Measurements from ENCODE around the gene RAD23A. TPM values are rescaled to one million over a fixed set of nuclear protein-coding genes. Genes with fewer than 3 reads are reported as not detected.

RAD23A gene
- total and polyA plus RNA-seq, 2 of the 4 experiments (the other 2 are of a cell fraction), result 54.3 to 67.8 TPM

DNA sequence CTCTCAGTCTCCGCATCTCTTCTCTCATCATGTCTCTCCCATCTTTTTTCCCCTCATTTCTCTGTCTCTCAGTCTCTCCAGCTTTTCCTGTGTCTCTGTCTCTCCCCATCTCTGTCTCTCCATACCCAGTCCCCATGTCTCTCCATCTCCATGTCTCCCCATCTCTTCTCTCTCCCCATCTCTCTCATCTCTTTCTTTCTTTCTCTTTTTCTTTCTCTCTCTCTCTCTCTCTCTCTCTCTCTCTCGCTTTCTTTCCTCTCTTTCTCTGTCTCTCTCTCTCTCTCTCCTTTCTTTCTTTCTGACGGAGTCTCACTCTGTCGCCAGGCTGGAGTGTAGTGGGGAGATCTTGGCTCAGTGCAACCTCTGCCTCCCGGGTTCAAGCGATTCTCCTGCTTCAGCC lies 37.0 kb downstream of the RAD23A start:
- Histone ChIP-seq H3K56ac (ENCODE audit: extremely low read depth, insufficient read depth, low read length) (no peak overlapping the region), H2BK5ac (ENCODE audit: low read depth, low read length, poor library complexity, severe bottlenecking) (no peak overlapping the region), H3K18ac (ENCODE audit: low read depth, low read length) (no peak overlapping the region), H3K27ac (ENCODE audit: insufficient read depth, low read length) (no peak overlapping the region), H2AK5ac (ENCODE audit: low read depth, low read length) (no peak overlapping the region; the same call in 1 of the 2 replicates), H2BK20ac (ENCODE audit: low read depth, low read length) (no peak overlapping the region), H2AK9ac (replicated peaks; ENCODE audit: low read depth, low read length, poor library complexity) (no peak overlapping the region), H3K9me3 (ENCODE audit: control insufficient read depth, insufficient read depth, low read length) (no peaks in the 10 kb centered on the region), H4K91ac (ENCODE audit: insufficient read depth, low read depth, low read length) (no peak overlapping the region), H4K20me1 (ENCODE audit: insufficient read depth, low read length) (no peaks in the 10 kb centered on the region), H3K9ac (ENCODE audit: low read depth, low read length) (no peak overlapping the region), H3K4ac (ENCODE audit: low read depth, low read length) (no peak overlapping the region), H3K9me1 (ENCODE audit: insufficient read depth, low read length) (0 out of 2 replicates have a peak, but pooled peaks cover 2% of the 10 kb centered on the region), H3K14ac (replicated peaks; ENCODE audit: low read depth, low read length) (no peak overlapping the region), H4K8ac (ENCODE audit: low read depth in 2 of 2, low read length in 2 of 2) (no peak overlapping the region), H2AFZ (replicated peaks; ENCODE audit: low read length, poor library complexity) (no peak overlapping the region), H2BK15ac (ENCODE audit: low read depth, low read length) (no peak overlapping the region), H3K27me3 (ENCODE audit: control insufficient read depth, insufficient read depth, low read length) (no peaks in the 10 kb centered on the region), H3K4me2 (ENCODE audit: low read depth, low read length) (no peak overlapping the region), H2BK120ac (ENCODE audit: low read depth, low read length) (no peak overlapping the region), H3K36me3 (ENCODE audit: control insufficient read depth, insufficient read depth, low read length) (no peaks in the 10 kb centered on the region), H3K4me3 (ENCODE audit: insufficient read depth, low read depth, low read length) (no peak overlapping the region), H3K4me1 (ENCODE audit: control insufficient read depth, insufficient read depth, low read length) (peaks cover 3% of the 10 kb centered on the region; the same call in 1 of the 2 replicates), H3K79me1 (ENCODE audit: low read depth in 1 of 2, low read length in 2 of 2) (no peaks in the 10 kb centered on the region; a peak in 1 of 4 replicates), H4K5ac (ENCODE audit: low read depth, low read length) (no peak overlapping the region), H3K23ac (ENCODE audit: low read depth, low read length) (no peak overlapping the region)
- ChIA-PET POLR2A (ENCODE audit: unreplicated experiment) (interaction anchor here (0.7 kb wide), 1 partner anchor 182 kb away, joined by 3 read pairs; no protein-coding TSS in a partner anchor), CTCF (interaction anchor here (4.3 kb wide), 1 partner anchor 79 kb away, joined by 25 read pairs; no protein-coding TSS in a partner anchor)
- dilution Hi-C loops (cut with HindIII; ENCODE audit: low sequenced_read_pairs, unreplicated experiment), result no loop called here
- intact Hi-C loops (cut with micrococcal nuclease), result loop anchor here (1.0 kb wide), 2 partner anchors 79 to 111 kb away; no protein-coding TSS in a partner anchor
- in situ Hi-C loops (cut with MboI; ENCODE audit: low sequenced_read_pairs), result loop anchor here (5.0 to 25.0 kb wide), 2 partner anchors 110 to 755 kb away; a partner anchor contains a TSS
- ATAC-seq (ENCODE audit: low read depth), result no peak
- no peak for TF ChIP-seq RCOR1 (IDR thresholded peaks at IDR 0.05; ENCODE audit: insufficient replicate concordance, low read length)
- TF ChIP-seq, protein P1, sequence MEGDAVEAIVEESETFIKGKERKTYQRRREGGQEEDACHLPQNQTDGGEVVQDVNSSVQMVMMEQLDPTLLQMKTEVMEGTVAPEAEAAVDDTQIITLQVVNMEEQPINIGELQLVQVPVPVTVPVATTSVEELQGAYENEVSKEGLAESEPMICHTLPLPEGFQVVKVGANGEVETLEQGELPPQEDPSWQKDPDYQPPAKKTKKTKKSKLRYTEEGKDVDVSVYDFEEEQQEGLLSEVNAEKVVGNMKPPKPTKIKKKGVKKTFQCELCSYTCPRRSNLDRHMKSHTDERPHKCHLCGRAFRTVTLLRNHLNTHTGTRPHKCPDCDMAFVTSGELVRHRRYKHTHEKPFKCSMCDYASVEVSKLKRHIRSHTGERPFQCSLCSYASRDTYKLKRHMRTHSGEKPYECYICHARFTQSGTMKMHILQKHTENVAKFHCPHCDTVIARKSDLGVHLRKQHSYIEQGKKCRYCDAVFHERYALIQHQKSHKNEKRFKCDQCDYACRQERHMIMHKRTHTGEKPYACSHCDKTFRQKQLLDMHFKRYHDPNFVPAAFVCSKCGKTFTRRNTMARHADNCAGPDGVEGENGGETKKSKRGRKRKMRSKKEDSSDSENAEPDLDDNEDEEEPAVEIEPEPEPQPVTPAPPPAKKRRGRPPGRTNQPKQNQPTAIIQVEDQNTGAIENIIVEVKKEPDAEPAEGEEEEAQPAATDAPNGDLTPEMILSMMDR (conservative IDR thresholded peaks at IDR 0.05; ENCODE audit: low read depth, low read length), result no peak
- TF ChIP-seq NFE2L2 (IDR thresholded peaks at IDR 0.05; ENCODE audit: low read depth, low read length), result no peak
- TF ChIP-seq RFX5 (IDR thresholded peaks at IDR 0.05; ENCODE audit: low read depth, low read length), result no peak
- TF ChIP-seq MAZ (IDR thresholded peaks at IDR 0.05; ENCODE audit: borderline replicate concordance, low read depth, low read length), result no peak
- no peak for TF ChIP-seq CHD1 (IDR thresholded peaks at IDR 0.05; ENCODE audit: low read depth, low read length)
- no peak for TF ChIP-seq SMC3 (IDR thresholded peaks at IDR 0.05; ENCODE audit: low read depth, low read length)
- no peak for TF ChIP-seq MAFK (IDR thresholded peaks at IDR 0.05; ENCODE audit: low read depth, low read length)
- no peak for TF ChIP-seq RAD21 (IDR thresholded peaks at IDR 0.05; ENCODE audit: low read length)
- TF ChIP-seq FOS (IDR thresholded peaks at IDR 0.05; ENCODE audit: low read depth, low read length), result no peak
- TF ChIP-seq MXI1 (IDR thresholded peaks at IDR 0.05; ENCODE audit: borderline replicate concordance, low read depth, low read length), result no peak
- no peak for TF ChIP-seq BHLHE40 (IDR thresholded peaks at IDR 0.05; ENCODE audit: low read depth, low read length)
- TF ChIP-seq, protein P2, sequence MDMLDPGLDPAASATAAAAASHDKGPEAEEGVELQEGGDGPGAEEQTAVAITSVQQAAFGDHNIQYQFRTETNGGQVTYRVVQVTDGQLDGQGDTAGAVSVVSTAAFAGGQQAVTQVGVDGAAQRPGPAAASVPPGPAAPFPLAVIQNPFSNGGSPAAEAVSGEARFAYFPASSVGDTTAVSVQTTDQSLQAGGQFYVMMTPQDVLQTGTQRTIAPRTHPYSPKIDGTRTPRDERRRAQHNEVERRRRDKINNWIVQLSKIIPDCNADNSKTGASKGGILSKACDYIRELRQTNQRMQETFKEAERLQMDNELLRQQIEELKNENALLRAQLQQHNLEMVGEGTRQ (IDR thresholded peaks at IDR 0.05; ENCODE audit: low read depth, low read length), result no peak
- TF ChIP-seq, protein P3, sequence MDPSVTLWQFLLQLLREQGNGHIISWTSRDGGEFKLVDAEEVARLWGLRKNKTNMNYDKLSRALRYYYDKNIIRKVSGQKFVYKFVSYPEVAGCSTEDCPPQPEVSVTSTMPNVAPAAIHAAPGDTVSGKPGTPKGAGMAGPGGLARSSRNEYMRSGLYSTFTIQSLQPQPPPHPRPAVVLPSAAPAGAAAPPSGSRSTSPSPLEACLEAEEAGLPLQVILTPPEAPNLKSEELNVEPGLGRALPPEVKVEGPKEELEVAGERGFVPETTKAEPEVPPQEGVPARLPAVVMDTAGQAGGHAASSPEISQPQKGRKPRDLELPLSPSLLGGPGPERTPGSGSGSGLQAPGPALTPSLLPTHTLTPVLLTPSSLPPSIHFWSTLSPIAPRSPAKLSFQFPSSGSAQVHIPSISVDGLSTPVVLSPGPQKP (IDR thresholded peaks at IDR 0.05; ENCODE audit: borderline replicate concordance, low read depth, low read length), result no peak
- no peak for TF ChIP-seq POLR2A (IDR thresholded peaks at IDR 0.05; ENCODE audit: low read depth, low read length)
- no peak for TF ChIP-seq CEBPB (IDR thresholded peaks at IDR 0.05; ENCODE audit: low read depth, low read length)
- BruUV-seq (replicated peaks), result no TSS peak
- DNase-seq, result no peak
- 100% methylated on average over 1 of the region's 6 CpGs; no CpG with 5 or more reads in 1 of the 2 experiments for WGBS, 2 experiments (ENCODE audit: extremely low coverage in 2 of 2, insufficient read length in 1 of 2)

Measured in IMR-90 (cell line).